H1 (cell line): Measurements from ENCODE around the gene DOHH. TPM values are rescaled to one million over a fixed set of nuclear protein-coding genes. Genes with fewer than 3 reads are reported as not detected.

Source experiments
- ASH2L ChIP-seq: fragments of 200-600, 300-600 bp; sonication (generic); IDR thresholded peaks from one replicate; pipeline ENCODE4 v1.7.1; 2017; ENCODE audit warnings: low read length
- CBX8 ChIP-seq: fragments of 300-800, 300-1000 bp; sonication (generic); IDR thresholded peaks from 2 replicates; pipeline ENCODE4 v1.7.1; 2016; ENCODE audit warnings: low read depth, low read length, borderline replicate concordance
- CHD7 ChIP-seq: fragments of 300-600 bp; sonication (generic); IDR thresholded peaks from 2 replicates; pipeline ENCODE4 v1.7.1; 2012; ENCODE audit warnings: low read length, moderate library complexity, mild to moderate bottlenecking, inconsistent platforms; ENCODE audit not compliant: insufficient replicate concordance
- CTBP2 ChIP-seq: IDR thresholded peaks from 2 replicates; pipeline ENCODE4 v1.7.0; 2011; ENCODE audit warnings: borderline replicate concordance, mild to moderate bottlenecking, moderate library complexity, mixed read lengths, low read length; ENCODE audit not compliant: insufficient read depth, insufficient read length
- EGR1 ChIP-seq: IDR thresholded peaks from 2 replicates; pipeline ENCODE4 v1.6.1; 2011; ENCODE audit warnings: low read depth, low read length, borderline replicate concordance
- EZH2 ChIP-seq: fragments of 200-600 bp; sonication (generic); IDR thresholded peaks from 2 replicates; pipeline ENCODE4 v1.7.1; 2012; ENCODE audit warnings: low read depth, mild to moderate bottlenecking, moderate library complexity, low read length, inconsistent platforms; ENCODE audit not compliant: severe bottlenecking
- RFX5 ChIP-seq: IDR thresholded peaks from 2 replicates; pipeline ENCODE4 v1.6.1; 2011; ENCODE audit warnings: low read depth, low read length, improper control_type of control experiment, borderline replicate concordance
- SP1 ChIP-seq: IDR thresholded peaks from 2 replicates; pipeline ENCODE4 v1.6.1; 2011; ENCODE audit warnings: low read depth, low read length
- TBP ChIP-seq: IDR thresholded peaks from 2 replicates; pipeline ENCODE4 v1.6.1; 2011; ENCODE audit warnings: low read depth, low read length, improper control_type of control experiment
- TCF12 ChIP-seq: IDR thresholded peaks from 2 replicates; pipeline ENCODE4 v1.6.1; 2011; ENCODE audit warnings: low read depth, mild to moderate bottlenecking, low read length
- TEAD4 ChIP-seq: IDR thresholded peaks from 2 replicates; pipeline ENCODE4 v1.6.1; 2012; ENCODE audit warnings: low read depth, low read length, inconsistent platforms, mixed read lengths
- polyA plus RNA-seq, 7 experiments: library from polyadenylated mRNA; depleted of rRNA in 3 of 7; stranded (reverse) in 5 of 7; unstranded in 2 of 7; fragments of >200 nt in 5 of 7; fragments of 200-250 nt in 2 of 7; gene quantifications; 1 replicate in 5 of 7; 2 replicates in 1 of 7; 4 replicates in 1 of 7; pipeline versions ENCODE4 v1.2.1 to v1.2.3, GENCODE V29; 2011 to 2013; ENCODE audit warnings: missing spikeins in 2 of 7, mixed read lengths in 2 of 7
- total RNA-seq: library from RNA; stranded (reverse); fragmentation: NEBNext Ultra II Directional; extraction: Animal tissue kit (Norgen Biotek cat#: 25700); gene quantifications from 2 replicates; pipeline ENCODE4 v1.2.1, GENCODE V29; 2021

DOHH gene
- total and polyA plus RNA-seq, 2 of the 8 experiments (the other 6 are each of a cell fraction or from before 2014, with no cell fraction given): 7.3 to 17.7 TPM

GRCh38 chr19:3547767-3548282, 47.4 kb upstream of the DOHH start (continued):
- TF ChIP-seq CHD7 (no peak), ASH2L (no peak), EZH2 (no peak), TEAD4 (no peak), SP1 (no peak), EGR1 (no peak), CBX8 (no peak), CTBP2 (no peak), RFX5 (no peak), TCF12 (no peak), TBP (no peak)
